ENCODE results near the gene LGALS4.

GRCh38 chr19:38849860-38850435, 37.2 kb upstream of the LGALS4 start, which contains the start of gene HNRNPL:
- TF ChIP-seq CTCF (IDR thresholded peaks at IDR 0.05) (peak; percentile 31 to 64 (median 47)), POLR2A (IDR thresholded peaks at IDR 0.05) (peak; percentile 97)

All from right lobe of liver (tissue), 4 donors.